Activated T-cell treated with anti-CD3 and anti-CD28 coated beads, Interleukin-2, amount 50 U/mL, for 24 hours (primary cell): ENCODE results near the gene ZNF555.

Experiments
- DNase-seq: peaks from one replicate; pipeline ENCODE4 v3.0.0-alpha.2; 2020
- H3K27ac Mint-ChIP-seq: 2 replicates; pipeline ENCODE4 v1.8.0; 2020; ENCODE audit warnings: mild to moderate bottlenecking, mixed read lengths
- H3K27me3 Mint-ChIP-seq: 2 replicates; pipeline ENCODE4 v1.8.0; 2020; ENCODE audit warnings: mixed read lengths
- H3K36me3 Mint-ChIP-seq: 2 replicates; pipeline ENCODE4 v1.8.0; 2020; ENCODE audit warnings: low read depth, mixed read lengths
- H3K4me1 Mint-ChIP-seq: 2 replicates; pipeline ENCODE4 v1.8.0; 2020; ENCODE audit warnings: low read depth, mixed read lengths
- H3K4me3 Mint-ChIP-seq: 2 replicates; pipeline ENCODE4 v1.8.0; 2020; ENCODE audit warnings: mild to moderate bottlenecking, moderate library complexity, mixed read lengths
- H3K9me3 Mint-ChIP-seq: 2 replicates; pipeline ENCODE4 v1.8.0; 2020; ENCODE audit warnings: mixed read lengths

The ZNF555 gene

GRCh38 chr19:2803486-2804155 lies 37.7 kb upstream of the ZNF555 start:
- H3K4me3 Mint-ChIP-seq = no peak overlapping the region
- H3K27me3 Mint-ChIP-seq = no peaks in the 10 kb centered on the region
- H3K36me3 Mint-ChIP-seq = peaks cover 88% of the 10 kb centered on the region
- no peaks in the 10 kb centered on the region for H3K4me1 Mint-ChIP-seq
- H3K27ac Mint-ChIP-seq = peak overlapping the region; percentile 33
- no peak for DNase-seq
- H3K9me3 Mint-ChIP-seq = no peaks in the 10 kb centered on the region

- peaks cover 88% of the 10 kb centered on the region for H3K36me3 Mint-ChIP-seq
- H3K9me3 Mint-ChIP-seq = no peaks in the 10 kb centered on the region
- no peaks in the 10 kb centered on the region for H3K27me3 Mint-ChIP-seq
- H3K27ac Mint-ChIP-seq = peak overlapping the region; percentile 33
- no peak overlapping the region for H3K4me3 Mint-ChIP-seq
- H3K4me1 Mint-ChIP-seq = no peaks in the 10 kb centered on the region
- no peak for DNase-seq
Measured at GRCh38 chr19:2804156-2805004, 36.9 kb upstream of the ZNF555 start.

GRCh38 chr19:2805261-2805900 lies 35.9 kb upstream of the ZNF555 start:
- H3K9me3 Mint-ChIP-seq = no peaks in the 10 kb centered on the region
- H3K4me1 Mint-ChIP-seq = no peaks in the 10 kb centered on the region
- peaks cover 88% of the 10 kb centered on the region for H3K36me3 Mint-ChIP-seq
- H3K27ac Mint-ChIP-seq = no peak overlapping the region
- H3K27me3 Mint-ChIP-seq = no peaks in the 10 kb centered on the region
- DNase-seq = no peak
- no peak overlapping the region for H3K4me3 Mint-ChIP-seq

- Mint-ChIP-seq H3K4me1 (no peaks in the 10 kb centered on the region), H3K4me3 (no peak overlapping the region), H3K36me3 (peaks cover 85% of the 10 kb centered on the region)
Measured at GRCh38 chr19:2805991-2806649, 35.2 kb upstream of the ZNF555 start.

GRCh38 chr19:2806736-2807378 lies 34.4 kb upstream of the ZNF555 start:
- Mint-ChIP-seq H3K4me3 (no peak overlapping the region), H3K9me3 (no peaks in the 10 kb centered on the region), H3K4me1 (no peaks in the 10 kb centered on the region), H3K27me3 (no peaks in the 10 kb centered on the region), H3K36me3 (peaks cover 83% of the 10 kb centered on the region), H3K27ac (no peak overlapping the region)
- no peak for DNase-seq

More at GRCh38 chr19:2805991-2806649, 35.2 kb upstream of the ZNF555 start:
- H3K9me3 Mint-ChIP-seq = no peaks in the 10 kb centered on the region
- DNase-seq = no peak
- no peak overlapping the region for H3K27ac Mint-ChIP-seq
- H3K27me3 Mint-ChIP-seq = no peaks in the 10 kb centered on the region

GRCh38 chr19:2807379-2808128 lies 33.7 kb upstream of the ZNF555 start:
- H3K27me3 Mint-ChIP-seq = no peaks in the 10 kb centered on the region

GRCh38 chr19:2808129-2808941 lies 32.9 kb upstream of the ZNF555 start:
- Mint-ChIP-seq H3K4me1 (no peaks in the 10 kb centered on the region), H3K9me3 (no peaks in the 10 kb centered on the region), H3K27ac (no peak overlapping the region), H3K36me3 (peaks cover 78% of the 10 kb centered on the region), H3K4me3 (no peak overlapping the region), H3K27me3 (no peaks in the 10 kb centered on the region)
- DNase-seq = no peak

More at GRCh38 chr19:2807379-2808128, 33.7 kb upstream of the ZNF555 start:
- Mint-ChIP-seq H3K4me3 (no peak overlapping the region), H3K9me3 (no peaks in the 10 kb centered on the region), H3K36me3 (peaks cover 83% of the 10 kb centered on the region), H3K4me1 (no peaks in the 10 kb centered on the region), H3K27ac (no peak overlapping the region)
- no peak for DNase-seq

GRCh38 chr19:2809387-2810140 lies 31.7 kb upstream of the ZNF555 start:
- no peaks in the 10 kb centered on the region for H3K27me3 Mint-ChIP-seq

GRCh38 chr19:2810141-2811091 lies 30.9 kb upstream of the ZNF555 start:
- no peak overlapping the region for H3K4me3 Mint-ChIP-seq
- DNase-seq = no peak
- H3K27ac Mint-ChIP-seq = no peak overlapping the region
- H3K36me3 Mint-ChIP-seq = peaks cover 70% of the 10 kb centered on the region
- H3K9me3 Mint-ChIP-seq = no peaks in the 10 kb centered on the region
- no peaks in the 10 kb centered on the region for H3K27me3 Mint-ChIP-seq
- no peaks in the 10 kb centered on the region for H3K4me1 Mint-ChIP-seq

More at GRCh38 chr19:2809387-2810140, 31.7 kb upstream of the ZNF555 start:
- Mint-ChIP-seq H3K27ac (no peak overlapping the region), H3K9me3 (no peaks in the 10 kb centered on the region), H3K36me3 (peaks cover 75% of the 10 kb centered on the region), H3K4me3 (no peak overlapping the region), H3K4me1 (no peaks in the 10 kb centered on the region)
- no peak for DNase-seq

GRCh38 chr19:2811221-2811722 lies 30.0 kb upstream of the ZNF555 start:
- no peaks in the 10 kb centered on the region for H3K9me3 Mint-ChIP-seq
- DNase-seq = no peak
- no peak overlapping the region for H3K27ac Mint-ChIP-seq
- peaks cover 65% of the 10 kb centered on the region for H3K36me3 Mint-ChIP-seq
- no peaks in the 10 kb centered on the region for H3K27me3 Mint-ChIP-seq
- no peak overlapping the region for H3K4me3 Mint-ChIP-seq
- H3K4me1 Mint-ChIP-seq = no peaks in the 10 kb centered on the region

GRCh38 chr19:2811735-2812413 lies 29.4 kb upstream of the ZNF555 start:
- Mint-ChIP-seq H3K9me3 (no peaks in the 10 kb centered on the region), H3K4me1 (no peaks in the 10 kb centered on the region), H3K36me3 (peaks cover 59% of the 10 kb centered on the region), H3K27ac (no peak overlapping the region), H3K27me3 (no peaks in the 10 kb centered on the region), H3K4me3 (no peak overlapping the region)
- DNase-seq = no peak
